ENCODE data around the gene NCK2.
A peak's percentile ranks its signal among the peaks of the same experiment; 100 is the strongest.

Gene NCK2

GRCh38 chr2:105849431-105850179 lies 104.9 kb downstream of the NCK2 start:
- H3K27me3 ChIP-seq (ENCODE audit: insufficient read depth, poor library complexity, severe bottlenecking), result no peaks in the 10 kb centered on the region
- TF ChIP-seq CTCF (IDR thresholded peaks at IDR 0.05; ENCODE audit: poor library complexity, severe bottlenecking), result no peak
- 0 out of 2 replicates have a peak, but pooled peaks cover 3% of the 10 kb centered on the region for H3K36me3 ChIP-seq (ENCODE audit: low read depth)
- H3K9me3 ChIP-seq (ENCODE audit: severe bottlenecking), result no peaks in the 10 kb centered on the region
- H3K27ac ChIP-seq (ENCODE audit: poor library complexity, severe bottlenecking), result no peak overlapping the region
- peaks cover 20% of the 10 kb centered on the region for H3K4me1 ChIP-seq (ENCODE audit: insufficient read depth, poor library complexity, severe bottlenecking)
- DNase-seq (ENCODE audit: low spot score) (no peak), ATAC-seq (ENCODE audit: low read depth) (no peak)
- H3K4me3 ChIP-seq (ENCODE audit: severe bottlenecking), result no peak overlapping the region

GRCh38 chr2:105852066-105852465 lies 107.4 kb downstream of the NCK2 start:
- Histone ChIP-seq H3K4me1 (ENCODE audit: insufficient read depth, poor library complexity, severe bottlenecking) (peaks cover 25% of the 10 kb centered on the region), H3K9me3 (ENCODE audit: severe bottlenecking) (no peaks in the 10 kb centered on the region), H3K27me3 (ENCODE audit: insufficient read depth, poor library complexity, severe bottlenecking) (no peaks in the 10 kb centered on the region), H3K4me3 (ENCODE audit: severe bottlenecking) (no peak overlapping the region), H3K36me3 (ENCODE audit: low read depth) (peaks cover 17% of the 10 kb centered on the region; the same call in 1 of the 2 replicates), H3K27ac (ENCODE audit: poor library complexity, severe bottlenecking) (no peak overlapping the region)
- ATAC-seq (ENCODE audit: low read depth) (no peak), DNase-seq (ENCODE audit: low spot score) (no peak)
- no peak for TF ChIP-seq CTCF (IDR thresholded peaks at IDR 0.05; ENCODE audit: poor library complexity, severe bottlenecking)

- DNase-seq (ENCODE audit: low spot score) (no peak), ATAC-seq (ENCODE audit: low read depth) (peak; percentile 59)
- H3K4me1 ChIP-seq (ENCODE audit: insufficient read depth, poor library complexity, severe bottlenecking), result peaks cover 25% of the 10 kb centered on the region
- H3K36me3 ChIP-seq (ENCODE audit: low read depth), result peaks cover 22% of the 10 kb centered on the region; the same call in 1 of the 2 replicates
- H3K27ac ChIP-seq (ENCODE audit: poor library complexity, severe bottlenecking), result peak overlapping the region; percentile 63
- no peaks in the 10 kb centered on the region for H3K27me3 ChIP-seq (ENCODE audit: insufficient read depth, poor library complexity, severe bottlenecking)
- TF ChIP-seq CTCF (IDR thresholded peaks at IDR 0.05; ENCODE audit: poor library complexity, severe bottlenecking), result no peak
- no peaks in the 10 kb centered on the region for H3K9me3 ChIP-seq (ENCODE audit: severe bottlenecking)
- no peak overlapping the region for H3K4me3 ChIP-seq (ENCODE audit: severe bottlenecking)
Observed at GRCh38 chr2:105853354-105854088, 108.8 kb downstream of the NCK2 start.

GRCh38 chr2:105854972-105855371 lies 110.3 kb downstream of the NCK2 start:
- DNase-seq (ENCODE audit: low spot score) (no peak), ATAC-seq (ENCODE audit: low read depth) (no peak)
- Histone ChIP-seq H3K27ac (ENCODE audit: poor library complexity, severe bottlenecking) (peak overlapping the region; percentile 63), H3K36me3 (ENCODE audit: low read depth) (peaks cover 22% of the 10 kb centered on the region; the same call in 1 of the 2 replicates), H3K27me3 (ENCODE audit: insufficient read depth, poor library complexity, severe bottlenecking) (no peaks in the 10 kb centered on the region), H3K9me3 (ENCODE audit: severe bottlenecking) (no peaks in the 10 kb centered on the region), H3K4me1 (ENCODE audit: insufficient read depth, poor library complexity, severe bottlenecking) (peaks cover 25% of the 10 kb centered on the region), H3K4me3 (ENCODE audit: severe bottlenecking) (no peak overlapping the region)
- no peak for TF ChIP-seq CTCF (IDR thresholded peaks at IDR 0.05; ENCODE audit: poor library complexity, severe bottlenecking)
